NOMO-1 treated with DMSO at 0.1 percent for 48 hours (cell line): ENCODE measurements around the gene SLC27A4.

Experiments
- DNase-seq: peaks from one replicate; lab custom pipeline; 2025; ENCODE audit not compliant: unreplicated experiment; lab: John Stamatoyannopoulos, UW

Gene SLC27A4

GRCh38 chr9:128390150-128390812 is 50.0 kb downstream of the SLC27A4 start:
- no peak for DNase-seq

DNA sequence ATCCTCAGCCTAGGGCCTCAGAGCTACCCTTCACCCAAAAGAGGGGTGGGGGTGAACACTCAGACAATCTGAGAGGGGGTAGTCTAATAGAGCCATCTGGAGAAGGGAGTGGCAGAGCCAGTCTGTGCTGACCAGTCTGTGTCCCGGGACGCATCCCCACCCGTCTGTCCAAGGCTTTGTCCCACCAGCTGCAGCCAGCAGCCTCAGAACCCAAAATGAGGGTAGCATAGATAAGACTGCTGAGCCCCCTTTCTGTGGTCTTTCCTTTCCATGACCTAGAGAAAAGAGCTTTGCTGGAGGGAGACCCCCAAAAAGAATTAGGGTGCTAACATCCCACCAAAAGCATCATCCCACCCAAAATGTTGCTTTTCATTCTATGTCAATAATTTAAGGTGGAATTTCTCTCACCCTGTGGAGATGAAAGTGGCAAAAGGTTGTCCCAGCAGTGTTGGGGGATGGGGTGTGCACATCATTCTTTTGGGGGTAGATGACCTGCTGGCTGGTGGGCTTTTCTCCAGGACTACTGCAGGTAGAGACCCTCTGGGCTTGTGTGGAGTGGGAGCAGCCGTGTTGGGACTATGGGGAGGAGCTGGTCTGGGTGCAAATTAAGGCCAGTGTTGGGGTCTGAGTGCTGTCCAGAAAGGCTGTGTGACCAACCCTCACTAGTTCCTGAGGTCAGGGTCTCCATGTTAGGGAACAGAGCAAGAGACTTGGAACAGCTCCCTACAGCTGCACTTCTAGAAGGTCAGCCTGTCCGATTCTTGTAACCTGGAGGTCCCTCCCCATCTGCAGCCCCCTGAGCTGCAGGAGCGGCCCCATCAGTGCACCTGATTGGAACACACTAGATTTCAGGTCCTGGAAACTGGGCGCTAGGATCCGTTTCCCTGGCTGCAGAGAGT is 50.7 kb downstream of the SLC27A4 start:
- no peak for DNase-seq

- DNase-seq, result no peak
These were observed 51.6 kb downstream of the SLC27A4 start for GRCh38 chr9:128391956-128392301.

- DNase-seq, result no peak
These were observed 52.2 kb downstream of the SLC27A4 start for GRCh38 chr9:128392302-128393144.

- no peak for DNase-seq
These were observed 52.9 kb downstream of the SLC27A4 start for GRCh38 chr9:128393145-128393775.

- DNase-seq, result no peak
These were observed 53.6 kb downstream of the SLC27A4 start for GRCh38 chr9:128393970-128394369.

GRCh38 chr9:128394379-128395168 is 54.2 kb downstream of the SLC27A4 start:
- DNase-seq, result no peak

DNA sequence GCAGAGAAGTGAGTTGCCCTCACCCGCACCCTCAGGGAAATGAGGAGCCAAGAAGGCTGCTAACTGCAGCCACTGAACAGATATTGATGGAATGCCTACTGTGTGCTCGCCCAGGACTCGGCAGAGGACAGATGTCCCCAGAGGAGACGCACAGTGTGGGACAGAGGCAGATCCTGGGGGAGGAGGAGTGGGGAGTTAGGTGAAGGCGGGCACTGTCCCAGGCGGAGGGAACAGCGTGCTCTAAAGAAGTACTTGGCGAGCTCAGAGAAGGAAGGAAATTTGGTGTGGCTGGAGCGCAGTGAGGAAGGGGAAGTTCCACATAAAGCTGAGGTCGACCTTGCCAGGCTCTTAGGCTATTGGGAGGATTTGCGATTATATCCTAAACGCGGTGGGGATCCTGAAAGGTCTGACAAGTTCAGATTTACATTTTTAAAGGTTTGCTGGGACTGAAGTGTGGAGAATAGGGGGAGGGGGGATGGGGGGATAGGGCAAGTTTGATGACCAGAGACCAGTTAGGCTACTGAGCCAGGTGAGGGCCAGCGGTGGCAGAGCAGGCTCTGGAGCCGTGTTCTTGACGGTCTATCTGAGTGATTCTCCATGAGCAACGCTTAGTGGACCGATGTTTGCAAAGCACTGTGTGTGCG is 56.8 kb downstream of the SLC27A4 start:
- DNase-seq, result peak; percentile 64

- DNase-seq, result no peak
These were observed 57.5 kb downstream of the SLC27A4 start for GRCh38 chr9:128397831-128398230.

GRCh38 chr9:128399861-128400260 is 59.5 kb downstream of the SLC27A4 start:
- DNase-seq, result no peak

- DNase-seq, result no peak
These were observed 64.2 kb downstream of the SLC27A4 start for GRCh38 chr9:128404560-128404959.

DNA sequence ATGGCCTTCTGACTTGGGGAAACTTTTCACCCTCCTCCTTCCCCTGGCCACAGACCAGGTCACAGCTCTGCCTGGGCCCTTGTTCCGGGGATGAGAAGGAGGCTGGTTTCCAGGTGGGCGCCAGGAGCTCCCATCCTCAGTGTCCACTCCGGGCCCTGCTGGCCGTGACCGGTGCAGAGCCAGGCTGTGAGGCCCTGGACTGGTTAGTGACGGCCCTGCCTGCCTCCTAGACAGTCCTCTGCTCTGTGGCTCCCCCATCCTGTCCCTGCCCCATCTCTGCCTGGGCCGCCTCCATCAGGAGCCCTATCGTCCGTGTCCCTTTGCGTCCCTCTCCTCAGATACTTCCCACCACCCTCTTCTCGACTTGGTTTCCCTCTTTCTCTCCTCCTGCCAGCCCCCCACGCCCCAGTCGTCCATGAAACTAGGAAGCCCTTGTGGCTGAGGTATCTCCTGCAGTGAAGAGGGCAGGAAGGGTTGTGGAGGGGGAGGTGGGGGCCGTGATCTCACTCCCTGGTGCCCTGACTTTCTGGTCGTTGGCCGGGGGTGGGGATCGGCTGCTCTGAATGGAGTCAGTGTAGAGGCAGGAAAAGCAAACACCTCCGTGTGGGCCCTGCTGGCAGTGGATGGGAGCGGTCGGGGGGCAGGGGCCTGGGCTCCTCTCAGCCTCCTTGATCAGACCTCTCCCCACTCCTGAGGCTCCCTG is 64.9 kb downstream of the SLC27A4 start:
- DNase-seq, result no peak

- DNase-seq, result no peak
These were observed 65.4 kb downstream of the SLC27A4 start for GRCh38 chr9:128405780-128406171.

- DNase-seq, result no peak
These were observed 66.6 kb downstream of the SLC27A4 start for GRCh38 chr9:128406848-128407391.

DNA sequence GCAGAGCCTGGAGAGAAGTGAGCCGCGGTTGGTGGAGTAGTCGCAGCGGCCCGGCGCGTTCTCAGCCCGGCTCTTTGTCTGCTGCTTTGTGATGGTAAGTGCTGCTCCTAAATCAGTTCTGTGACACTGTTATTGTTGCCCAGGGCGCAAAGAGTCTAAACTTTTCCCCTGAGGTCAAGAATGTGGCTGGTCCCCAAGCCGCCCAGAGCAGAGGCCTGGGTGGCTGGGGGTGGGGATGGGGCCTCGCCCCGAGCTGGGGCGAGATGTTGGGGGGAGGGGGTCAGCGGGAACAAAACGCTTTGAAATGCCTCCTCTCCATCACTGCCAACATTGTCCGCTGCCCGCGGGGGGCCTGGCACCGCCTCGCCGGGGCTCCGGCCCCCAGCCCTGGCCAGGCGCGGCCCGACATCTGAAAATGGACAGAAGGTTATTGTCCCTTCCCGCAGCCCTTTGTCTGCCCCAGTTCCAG is 68.7 kb downstream of the SLC27A4 start:
- DNase-seq, result no peak

- DNase-seq, result no peak
These were observed 69.1 kb downstream of the SLC27A4 start for GRCh38 chr9:128409450-128409849.

- DNase-seq, result no peak
These were observed 69.7 kb downstream of the SLC27A4 start for GRCh38 chr9:128409978-128410377.
